ENCODE measurements around the gene PIM3.

Gene PIM3

DNA sequence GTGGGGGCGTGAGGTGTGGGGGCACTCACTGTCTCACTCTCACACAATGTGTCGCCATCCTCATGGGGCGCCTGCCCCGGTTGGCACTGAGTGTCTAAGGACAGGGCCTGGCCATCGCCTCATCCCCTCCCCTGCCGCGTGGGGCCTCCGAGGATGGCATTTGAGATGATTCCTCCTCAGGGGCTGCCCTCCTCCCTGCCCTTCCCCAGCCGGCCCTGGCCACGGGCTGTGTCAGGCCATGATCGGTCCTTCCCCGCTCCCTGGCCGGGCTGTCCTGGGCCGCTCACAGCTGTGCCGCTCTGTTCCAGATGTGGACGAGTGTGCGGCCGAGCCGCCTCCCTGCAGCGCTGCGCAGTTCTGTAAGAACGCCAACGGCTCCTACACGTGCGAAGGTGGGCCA lies 37.6 kb upstream of the PIM3 start:
- no peak overlapping the region for H3K4me3 ChIP-seq (ENCODE audit: low read depth, low read length)
- DNase-seq (ENCODE audit: low read depth), result no peak
- TF ChIP-seq, protein P1, sequence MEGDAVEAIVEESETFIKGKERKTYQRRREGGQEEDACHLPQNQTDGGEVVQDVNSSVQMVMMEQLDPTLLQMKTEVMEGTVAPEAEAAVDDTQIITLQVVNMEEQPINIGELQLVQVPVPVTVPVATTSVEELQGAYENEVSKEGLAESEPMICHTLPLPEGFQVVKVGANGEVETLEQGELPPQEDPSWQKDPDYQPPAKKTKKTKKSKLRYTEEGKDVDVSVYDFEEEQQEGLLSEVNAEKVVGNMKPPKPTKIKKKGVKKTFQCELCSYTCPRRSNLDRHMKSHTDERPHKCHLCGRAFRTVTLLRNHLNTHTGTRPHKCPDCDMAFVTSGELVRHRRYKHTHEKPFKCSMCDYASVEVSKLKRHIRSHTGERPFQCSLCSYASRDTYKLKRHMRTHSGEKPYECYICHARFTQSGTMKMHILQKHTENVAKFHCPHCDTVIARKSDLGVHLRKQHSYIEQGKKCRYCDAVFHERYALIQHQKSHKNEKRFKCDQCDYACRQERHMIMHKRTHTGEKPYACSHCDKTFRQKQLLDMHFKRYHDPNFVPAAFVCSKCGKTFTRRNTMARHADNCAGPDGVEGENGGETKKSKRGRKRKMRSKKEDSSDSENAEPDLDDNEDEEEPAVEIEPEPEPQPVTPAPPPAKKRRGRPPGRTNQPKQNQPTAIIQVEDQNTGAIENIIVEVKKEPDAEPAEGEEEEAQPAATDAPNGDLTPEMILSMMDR (IDR thresholded peaks at IDR 0.05; ENCODE audit: control insufficient read depth, extremely low read depth, insufficient read depth), result no peak

- no peak for DNase-seq (ENCODE audit: low read depth)
- H3K4me3 ChIP-seq (ENCODE audit: low read depth, low read length), result no peak overlapping the region
- TF ChIP-seq, protein P1 (IDR thresholded peaks at IDR 0.05; ENCODE audit: control insufficient read depth, extremely low read depth, insufficient read depth), result no peak
Observed at GRCh38 chr22:49923445-49923844, 37.1 kb upstream of the PIM3 start.

DNA sequence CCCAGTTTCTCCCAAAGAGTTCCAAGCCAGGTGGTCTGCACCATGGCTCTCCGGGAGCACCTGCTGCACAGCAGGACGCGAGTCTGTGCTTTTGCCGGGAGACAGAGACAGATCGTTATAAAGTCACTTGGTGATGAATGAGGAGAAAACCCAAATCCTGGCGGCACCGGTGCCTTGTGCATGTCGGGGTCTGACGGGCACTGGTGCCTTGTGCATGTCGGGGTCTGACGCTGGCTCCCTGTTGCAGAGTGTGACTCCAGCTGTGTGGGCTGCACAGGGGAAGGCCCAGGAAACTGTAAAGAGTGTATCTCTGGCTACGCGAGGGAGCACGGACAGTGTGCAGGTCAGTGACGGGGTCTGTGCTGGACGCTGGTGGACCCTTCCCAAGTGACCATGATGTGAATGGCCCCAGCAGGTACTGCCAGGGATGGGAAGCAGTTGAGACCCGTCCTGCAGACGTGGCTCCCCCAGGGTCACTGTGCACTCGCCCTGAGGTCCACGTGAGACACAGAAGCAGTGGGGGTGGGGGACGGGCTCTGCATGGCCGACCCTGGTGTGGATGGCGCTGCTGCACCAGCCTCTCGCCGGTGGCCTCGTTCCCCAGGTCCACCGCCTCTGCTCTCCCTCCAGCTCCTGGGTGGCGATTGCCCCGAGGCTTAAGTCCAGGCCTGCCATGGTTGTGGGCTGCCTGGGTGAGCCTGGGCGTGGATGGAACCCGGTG lies 36.3 kb upstream of the PIM3 start:
- H3K4me3 ChIP-seq (ENCODE audit: low read depth, low read length), result no peak overlapping the region
- TF ChIP-seq, protein P1 (IDR thresholded peaks at IDR 0.05; ENCODE audit: control insufficient read depth, extremely low read depth, insufficient read depth), result no peak
- DNase-seq (ENCODE audit: low read depth), result no peak

DNA sequence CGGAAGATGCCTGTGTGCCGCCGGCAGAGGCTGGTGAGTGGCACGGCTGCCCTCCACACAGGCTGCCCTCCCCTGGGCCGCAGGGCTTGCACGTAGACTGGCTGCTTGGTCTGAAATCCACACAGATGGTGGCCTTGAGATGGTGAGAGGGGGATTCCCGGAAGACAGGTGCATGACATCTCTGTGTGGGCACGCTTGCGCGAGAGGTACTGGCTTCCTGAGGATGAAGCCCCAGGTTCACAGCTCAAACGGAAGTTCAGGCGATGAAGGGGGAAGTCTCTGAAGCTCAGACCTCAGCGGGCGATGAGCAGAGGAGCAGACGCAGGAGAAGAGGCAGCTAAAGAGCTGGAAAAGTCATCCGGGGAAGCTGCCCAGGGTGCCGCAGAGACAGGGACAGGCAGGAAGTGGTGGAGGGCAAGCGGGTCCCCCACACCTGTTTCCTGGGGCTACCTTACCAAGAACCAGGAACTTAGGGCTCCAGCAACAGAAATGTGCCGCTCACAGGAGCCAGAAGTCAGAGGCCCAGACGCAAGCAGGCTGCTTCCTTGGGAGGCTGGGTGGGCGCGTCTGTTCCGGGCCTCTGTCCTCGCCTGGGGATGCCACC lies 34.9 kb upstream of the PIM3 start:
- DNase-seq (ENCODE audit: low read depth), result no peak
- H3K4me3 ChIP-seq (ENCODE audit: low read depth, low read length), result no peak overlapping the region
- TF ChIP-seq, protein P1 (IDR thresholded peaks at IDR 0.05; ENCODE audit: control insufficient read depth, extremely low read depth, insufficient read depth), result no peak

DNA sequence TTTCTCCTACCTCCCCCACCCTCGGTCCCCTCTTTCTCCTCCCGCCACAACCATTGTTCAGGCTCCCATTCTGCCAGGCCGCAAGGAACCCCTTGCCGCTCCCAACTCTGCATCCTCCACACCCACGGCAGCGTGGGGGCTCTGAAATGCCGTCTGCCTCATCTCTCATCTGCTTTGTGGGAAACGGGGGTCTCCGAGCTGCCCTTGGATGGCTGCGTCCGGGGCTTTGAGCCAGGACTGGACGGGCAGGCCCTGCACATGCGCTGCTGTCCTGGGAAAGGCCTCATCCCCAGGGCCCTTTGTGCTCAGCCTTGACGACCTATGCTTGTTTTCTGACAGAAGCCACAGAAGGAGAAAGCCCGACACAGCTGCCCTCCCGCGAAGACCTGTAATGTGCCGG lies 33.7 kb upstream of the PIM3 start:
- no peak for DNase-seq (ENCODE audit: low read depth)
- no peak overlapping the region for H3K4me3 ChIP-seq (ENCODE audit: low read depth, low read length)
- TF ChIP-seq, protein P1 (IDR thresholded peaks at IDR 0.05; ENCODE audit: control insufficient read depth, extremely low read depth, insufficient read depth), result no peak

DNA sequence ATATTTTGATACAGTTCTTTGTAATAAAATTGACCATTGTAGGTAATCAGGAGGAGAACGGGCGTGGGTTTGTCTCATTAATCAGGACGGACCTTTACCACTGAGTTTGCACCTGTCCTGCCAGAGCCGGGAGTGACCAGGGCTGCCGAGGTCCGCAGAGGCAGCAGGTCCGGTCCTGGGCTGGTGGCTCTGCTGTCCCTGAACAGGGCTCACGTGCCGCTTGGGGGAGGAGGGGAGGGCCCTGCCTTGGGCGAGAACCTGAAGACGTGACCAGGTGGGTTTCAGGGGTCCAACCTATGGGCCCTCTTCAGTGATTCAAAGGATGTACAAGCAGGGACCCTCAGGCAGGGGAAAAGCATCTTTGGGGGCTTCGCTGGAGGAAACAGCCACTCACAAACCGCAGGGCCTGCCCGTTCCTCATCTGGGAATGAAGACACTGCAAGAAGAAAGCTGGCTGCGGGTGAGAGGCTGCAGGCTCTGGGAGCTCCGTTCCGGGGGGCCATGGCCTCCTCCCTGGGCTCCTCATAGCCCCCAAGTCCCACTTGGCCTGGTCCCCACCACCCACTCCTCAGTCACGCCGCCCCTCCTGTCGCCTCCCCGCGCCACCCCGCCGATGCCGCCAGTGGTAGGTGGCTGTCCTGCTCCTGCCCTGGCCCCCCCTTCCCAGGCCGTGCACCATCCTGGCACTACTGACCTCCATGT lies 32.9 kb upstream of the PIM3 start:
- TF ChIP-seq, protein P1 (IDR thresholded peaks at IDR 0.05; ENCODE audit: control insufficient read depth, extremely low read depth, insufficient read depth), result no peak
- no peak for DNase-seq (ENCODE audit: low read depth)
- no peak overlapping the region for H3K4me3 ChIP-seq (ENCODE audit: low read depth, low read length)

Data from LNCaP clone FGC (cell line).